Activated naive CD8-positive, alpha-beta T cell (primary cell): Measurements from ENCODE around the gene PHACTR1.
"Not testable (repeated sequence)": the region's sequence is repeated elsewhere in the genome, so short reads cannot be mapped to it uniquely, and the experiment has no call there.

Experiments
- H3K27ac Mint-ChIP-seq: one replicate; pipeline ENCODE4 v1.8.0; 2021; ENCODE audit warnings: mixed read lengths
- H3K27me3 Mint-ChIP-seq: one replicate; pipeline ENCODE4 v1.8.0; 2021; ENCODE audit warnings: mixed read lengths
- H3K36me3 Mint-ChIP-seq: one replicate; pipeline ENCODE4 v1.8.0; 2021; ENCODE audit warnings: mixed read lengths
- H3K4me1 Mint-ChIP-seq: one replicate; pipeline ENCODE4 v1.8.0; 2021; ENCODE audit warnings: low read depth, mixed read lengths
- H3K4me3 Mint-ChIP-seq: one replicate; pipeline ENCODE4 v1.8.0; 2021; ENCODE audit warnings: mild to moderate bottlenecking, mixed read lengths
- H3K9me3 Mint-ChIP-seq: one replicate; pipeline ENCODE4 v1.8.0; 2021; ENCODE audit warnings: low read depth, mixed read lengths

The PHACTR1 gene

GRCh38 chr6:12916006-12916405, 199.4 kb downstream of the PHACTR1 start:
- Mint-ChIP-seq H3K27me3 (no peaks in the 10 kb centered on the region), H3K9me3 (no peaks in the 10 kb centered on the region), H3K4me1 (no peaks in the 10 kb centered on the region), H3K36me3 (no peaks in the 10 kb centered on the region), H3K27ac (no peak overlapping the region), H3K4me3 (no peak overlapping the region)

DNA sequence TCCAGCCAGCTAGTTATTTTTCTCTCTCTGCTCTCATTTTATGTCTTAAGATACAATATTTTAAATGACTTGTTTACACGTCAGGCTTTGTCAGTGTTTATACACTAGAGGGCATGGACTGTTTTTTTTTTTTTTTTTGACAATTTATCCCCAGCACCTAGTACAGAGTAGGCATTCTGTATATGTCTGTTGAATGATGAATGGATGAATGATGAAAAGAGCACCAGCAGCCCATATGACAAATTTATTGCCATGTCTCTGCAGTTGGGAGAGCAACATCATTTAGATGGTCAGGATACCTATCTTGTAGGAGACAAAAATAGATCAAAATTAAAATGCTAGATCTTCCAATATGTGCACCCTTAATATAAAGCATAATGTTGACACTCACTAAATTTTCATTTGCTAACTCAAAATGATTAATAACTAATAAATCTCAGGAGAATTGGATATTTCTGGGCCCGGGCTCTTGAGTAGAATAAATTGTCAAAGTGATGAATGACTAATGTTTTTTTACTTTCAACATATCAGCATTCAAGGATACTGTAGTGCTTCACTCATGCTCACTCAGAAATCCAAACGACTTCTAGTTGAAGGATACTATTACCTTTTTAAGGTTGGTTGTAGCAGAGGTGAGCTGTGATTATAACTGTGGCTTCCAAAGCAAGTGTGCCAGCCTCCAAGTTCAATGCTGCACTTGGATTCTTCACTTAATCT, 200.0 kb downstream of the PHACTR1 start:
- Mint-ChIP-seq H3K27me3 (peaks cover 2% of the 10 kb centered on the region), H3K4me1 (no peaks in the 10 kb centered on the region), H3K9me3 (no peaks in the 10 kb centered on the region), H3K27ac (no peak overlapping the region), H3K36me3 (no peaks in the 10 kb centered on the region), H3K4me3 (no peak overlapping the region)

DNA sequence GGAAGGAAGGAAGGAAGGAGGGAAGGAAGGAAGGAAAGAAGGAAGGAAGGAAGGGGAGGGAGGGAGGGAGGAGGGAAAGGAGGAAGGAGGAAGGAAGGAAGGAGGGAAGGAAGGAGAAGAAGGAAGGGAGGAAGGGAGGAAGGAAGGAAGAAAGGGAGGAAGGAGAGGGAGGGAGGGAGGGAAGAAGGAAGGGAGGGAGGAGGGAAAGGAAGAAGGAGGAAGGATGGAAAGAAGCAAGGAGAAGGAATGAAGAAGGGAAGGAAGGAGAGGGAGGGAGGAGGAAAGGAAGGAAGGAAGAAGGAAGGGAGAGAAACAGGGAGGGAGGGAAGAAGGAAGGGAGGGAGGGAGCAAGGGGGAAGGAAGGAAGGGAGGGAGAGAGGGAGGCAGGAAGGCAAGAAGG, 204.9 kb downstream of the PHACTR1 start:
- H3K4me1 Mint-ChIP-seq, result no peaks in the 10 kb centered on the region
- H3K27me3 Mint-ChIP-seq, result peaks cover 2% of the 10 kb centered on the region
- H3K27ac Mint-ChIP-seq, result no peak overlapping the region
- H3K9me3 Mint-ChIP-seq, result no peaks in the 10 kb centered on the region
- no peak overlapping the region for H3K4me3 Mint-ChIP-seq
- H3K36me3 Mint-ChIP-seq, result no peaks in the 10 kb centered on the region

DNA sequence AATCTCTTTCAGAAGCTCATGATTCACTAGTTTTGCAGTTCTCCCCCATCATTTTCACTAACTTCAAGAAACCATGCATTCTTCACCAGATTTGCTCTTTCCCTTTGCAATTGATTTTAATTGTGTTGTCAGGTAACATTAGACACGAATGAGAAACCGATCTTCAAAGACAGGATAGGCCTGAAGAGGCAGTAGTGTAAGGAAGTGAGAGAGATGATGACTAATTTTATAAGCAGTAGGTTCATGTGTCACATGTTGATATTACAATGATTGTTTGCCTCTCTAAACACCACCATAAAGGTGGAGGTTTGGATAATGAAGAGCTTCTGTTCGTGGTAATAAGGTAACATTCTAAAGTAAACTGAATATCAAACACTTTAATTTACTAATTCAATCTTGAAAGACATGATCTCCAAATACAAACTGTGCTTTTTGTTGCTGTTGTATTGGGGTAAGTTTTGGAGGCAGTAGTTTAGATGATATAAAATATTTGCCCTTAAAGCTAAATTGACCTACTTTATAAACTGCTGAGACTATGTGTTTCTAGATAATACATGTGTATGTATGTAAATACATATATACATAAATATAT, 207.2 kb downstream of the PHACTR1 start:
- H3K27me3 Mint-ChIP-seq, result peaks cover 2% of the 10 kb centered on the region
- H3K36me3 Mint-ChIP-seq, result no peaks in the 10 kb centered on the region
- no peak overlapping the region for H3K4me3 Mint-ChIP-seq
- H3K27ac Mint-ChIP-seq, result no peak overlapping the region
- no peaks in the 10 kb centered on the region for H3K4me1 Mint-ChIP-seq
- no peaks in the 10 kb centered on the region for H3K9me3 Mint-ChIP-seq

- Mint-ChIP-seq H3K4me3 (no peak overlapping the region), H3K4me1 (no peaks in the 10 kb centered on the region), H3K36me3 (no peaks in the 10 kb centered on the region), H3K27me3 (peaks cover 2% of the 10 kb centered on the region), H3K9me3 (no peaks in the 10 kb centered on the region), H3K27ac (no peak overlapping the region)
These were observed 208.3 kb downstream of the PHACTR1 start for GRCh38 chr6:12924911-12925310.

GRCh38 chr6:12927746-12928145, 211.2 kb downstream of the PHACTR1 start:
- Mint-ChIP-seq H3K27ac (no peak overlapping the region), H3K4me1 (no peaks in the 10 kb centered on the region), H3K9me3 (no peaks in the 10 kb centered on the region), H3K36me3 (no peaks in the 10 kb centered on the region), H3K4me3 (no peak overlapping the region), H3K27me3 (no peaks in the 10 kb centered on the region)

- Mint-ChIP-seq H3K27me3 (no peaks in the 10 kb centered on the region), H3K36me3 (no peaks in the 10 kb centered on the region), H3K9me3 (no peaks in the 10 kb centered on the region), H3K27ac (no peak overlapping the region), H3K4me3 (no peak overlapping the region), H3K4me1 (no peaks in the 10 kb centered on the region)
These were observed 213.1 kb downstream of the PHACTR1 start for GRCh38 chr6:12929678-12930077.

- Mint-ChIP-seq H3K36me3 (no peaks in the 10 kb centered on the region), H3K27me3 (no peaks in the 10 kb centered on the region), H3K9me3 (no peaks in the 10 kb centered on the region), H3K27ac (no peak overlapping the region), H3K4me1 (no peaks in the 10 kb centered on the region), H3K4me3 (no peak overlapping the region)
These were observed 215.1 kb downstream of the PHACTR1 start for GRCh38 chr6:12931639-12932038.

GRCh38 chr6:12935637-12936036, 219.1 kb downstream of the PHACTR1 start:
- Mint-ChIP-seq H3K9me3 (no peaks in the 10 kb centered on the region), H3K36me3 (no peaks in the 10 kb centered on the region), H3K27ac (no peak overlapping the region), H3K4me3 (no peak overlapping the region), H3K27me3 (peaks cover 3% of the 10 kb centered on the region), H3K4me1 (no peaks in the 10 kb centered on the region)

- Mint-ChIP-seq H3K9me3 (no peaks in the 10 kb centered on the region), H3K27me3 (peaks cover 5% of the 10 kb centered on the region), H3K4me1 (peaks cover 5% of the 10 kb centered on the region), H3K4me3 (no peak overlapping the region), H3K36me3 (no peaks in the 10 kb centered on the region), H3K27ac (no peak overlapping the region)
These were observed 221.4 kb downstream of the PHACTR1 start for GRCh38 chr6:12937971-12938370.

- H3K27me3 Mint-ChIP-seq, result peaks cover 5% of the 10 kb centered on the region
- H3K36me3 Mint-ChIP-seq, result no peaks in the 10 kb centered on the region
- peaks cover 5% of the 10 kb centered on the region for H3K4me1 Mint-ChIP-seq
- H3K4me3 Mint-ChIP-seq, result no peak overlapping the region
- H3K9me3 Mint-ChIP-seq, result no peaks in the 10 kb centered on the region
- H3K27ac Mint-ChIP-seq, result no peak overlapping the region
These were observed 222.7 kb downstream of the PHACTR1 start for GRCh38 chr6:12939314-12939713.

DNA sequence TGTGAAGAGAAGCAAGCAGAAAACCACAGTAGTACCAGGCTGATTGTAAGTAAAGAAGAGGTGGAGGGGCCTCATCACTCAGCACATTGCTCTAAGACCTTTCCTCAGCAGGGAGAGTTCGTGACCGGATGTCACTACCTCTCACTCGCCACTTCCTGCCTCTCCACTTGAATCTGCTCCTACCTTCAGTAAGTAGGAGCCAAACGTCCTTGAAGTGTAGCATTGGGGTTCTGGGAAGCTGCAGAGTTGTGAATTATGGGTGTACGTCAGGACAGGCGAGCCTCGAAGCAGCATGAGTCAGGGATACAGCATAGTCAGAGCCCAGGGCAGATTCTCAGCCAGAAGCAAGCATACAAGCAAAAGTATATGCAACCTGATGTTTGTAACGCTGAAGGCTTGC, 224.9 kb downstream of the PHACTR1 start:
- peaks cover 9% of the 10 kb centered on the region for H3K27me3 Mint-ChIP-seq
- H3K4me1 Mint-ChIP-seq, result peaks cover 5% of the 10 kb centered on the region
- H3K36me3 Mint-ChIP-seq, result no peaks in the 10 kb centered on the region
- H3K27ac Mint-ChIP-seq, result no peak overlapping the region
- no peaks in the 10 kb centered on the region for H3K9me3 Mint-ChIP-seq
- no peak overlapping the region for H3K4me3 Mint-ChIP-seq

GRCh38 chr6:12943549-12943948, 227.0 kb downstream of the PHACTR1 start:
- H3K27me3 Mint-ChIP-seq, result peaks cover 9% of the 10 kb centered on the region
- H3K4me1 Mint-ChIP-seq, result peaks cover 5% of the 10 kb centered on the region
- no peaks in the 10 kb centered on the region for H3K36me3 Mint-ChIP-seq
- no peaks in the 10 kb centered on the region for H3K9me3 Mint-ChIP-seq
- no peak overlapping the region for H3K27ac Mint-ChIP-seq
- H3K4me3 Mint-ChIP-seq, result no peak overlapping the region

DNA sequence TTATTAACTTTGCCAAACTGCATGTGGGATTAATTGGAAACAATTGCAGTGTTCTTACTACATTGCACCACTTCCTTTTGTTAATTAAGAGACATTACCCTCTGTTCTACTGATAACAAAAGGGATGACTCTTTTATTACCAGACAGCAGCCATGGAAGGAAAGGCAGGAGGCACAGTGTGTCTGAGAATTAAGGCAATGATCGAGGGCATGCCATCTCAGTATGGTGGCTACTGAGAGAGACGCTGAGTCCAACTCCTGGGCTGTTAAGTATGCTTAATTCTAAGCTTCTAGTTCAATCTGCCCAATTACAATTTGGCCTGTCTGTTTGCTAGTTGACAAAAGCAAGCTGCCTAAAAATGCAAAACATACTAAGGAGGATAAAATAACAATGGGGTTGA, 227.4 kb downstream of the PHACTR1 start:
- Mint-ChIP-seq H3K27ac (no peak overlapping the region), H3K27me3 (peaks cover 7% of the 10 kb centered on the region), H3K36me3 (no peaks in the 10 kb centered on the region), H3K4me1 (peaks cover 5% of the 10 kb centered on the region), H3K4me3 (no peak overlapping the region), H3K9me3 (no peaks in the 10 kb centered on the region)

DNA sequence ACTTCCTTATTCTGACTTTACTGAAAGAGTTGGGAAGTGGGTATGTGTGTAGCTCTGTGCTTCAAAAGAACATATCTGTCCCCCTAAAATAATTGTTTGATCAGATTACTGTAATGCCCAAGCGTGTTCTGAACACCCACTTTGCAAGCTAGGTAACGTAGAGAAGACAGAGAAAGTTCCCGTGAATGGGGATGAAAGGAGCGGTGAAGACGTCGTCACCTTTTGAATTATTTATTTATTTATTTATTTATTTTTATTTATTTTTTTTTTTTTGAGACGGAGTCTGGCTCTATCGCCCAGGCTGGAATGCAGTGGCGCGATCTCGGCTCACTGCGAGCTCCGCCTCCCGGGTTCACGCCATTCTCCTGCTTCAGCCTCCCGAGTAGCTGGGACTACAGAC, 228.0 kb downstream of the PHACTR1 start:
- not testable (repeated sequence) for H3K9me3 Mint-ChIP-seq, H3K27me3 Mint-ChIP-seq, H3K4me3 Mint-ChIP-seq, H3K36me3 Mint-ChIP-seq, H3K27ac Mint-ChIP-seq, H3K4me1 Mint-ChIP-seq
